Vagina (tissue), 2 donors: ENCODE data around the gene HNMT.

Source experiments
- POLR2A ChIP-seq, 2 donors: fragments of 450-650 bp; IDR thresholded peaks; one replicate each; pipeline ENCODE4 v1.6.1; 2017; ENCODE audit warnings: antibody characterized with exemption in 2 of 2, mild to moderate bottlenecking in 2 of 2, moderate library complexity in 2 of 2
- POLR2AphosphoS5 ChIP-seq, 2 donors: sonication (generic); formaldehyde crosslinking; IDR thresholded peaks; one replicate each; pipeline ENCODE4 v1.9.0; 2017; ENCODE audit warnings: antibody characterized with exemption in 2 of 2, mild to moderate bottlenecking in 2 of 2, low read depth in 1 of 2; ENCODE audit not compliant: insufficient read depth in 1 of 2
- TF ChIP-seq, protein P1 (sequence below), 3 experiments: fragments of 450-650 bp in 2 of 3; fragments of 200-600 bp in 1 of 3; sonication (generic) in 1 of 3; IDR thresholded peaks; one replicate each; pipeline ENCODE4 v1.5.1; 2017 to 2019; ENCODE audit warnings: antibody characterized with exemption in 3 of 3, mild to moderate bottlenecking in 2 of 3, moderate library complexity in 2 of 3

DNA sequence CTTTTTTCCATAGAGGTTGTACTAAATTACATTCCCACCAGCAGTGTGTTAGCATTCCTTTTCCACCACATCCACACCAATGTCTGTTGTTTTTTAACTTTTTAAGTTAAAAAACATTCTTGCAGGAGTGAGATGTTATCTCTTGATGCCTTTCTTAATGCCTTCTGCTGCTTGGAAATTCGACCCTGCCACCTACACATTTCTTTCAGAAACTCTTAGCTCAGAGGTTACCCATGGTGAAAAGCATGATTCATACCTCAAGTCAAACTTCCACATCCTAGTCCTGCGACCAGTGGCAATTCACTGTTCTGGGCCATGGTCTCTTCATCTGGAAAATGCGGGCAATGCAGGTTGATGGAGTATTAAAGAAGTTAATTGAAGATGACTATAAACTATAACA lies 12.7 kb upstream of the HNMT start:
- TF ChIP-seq, protein P1, sequence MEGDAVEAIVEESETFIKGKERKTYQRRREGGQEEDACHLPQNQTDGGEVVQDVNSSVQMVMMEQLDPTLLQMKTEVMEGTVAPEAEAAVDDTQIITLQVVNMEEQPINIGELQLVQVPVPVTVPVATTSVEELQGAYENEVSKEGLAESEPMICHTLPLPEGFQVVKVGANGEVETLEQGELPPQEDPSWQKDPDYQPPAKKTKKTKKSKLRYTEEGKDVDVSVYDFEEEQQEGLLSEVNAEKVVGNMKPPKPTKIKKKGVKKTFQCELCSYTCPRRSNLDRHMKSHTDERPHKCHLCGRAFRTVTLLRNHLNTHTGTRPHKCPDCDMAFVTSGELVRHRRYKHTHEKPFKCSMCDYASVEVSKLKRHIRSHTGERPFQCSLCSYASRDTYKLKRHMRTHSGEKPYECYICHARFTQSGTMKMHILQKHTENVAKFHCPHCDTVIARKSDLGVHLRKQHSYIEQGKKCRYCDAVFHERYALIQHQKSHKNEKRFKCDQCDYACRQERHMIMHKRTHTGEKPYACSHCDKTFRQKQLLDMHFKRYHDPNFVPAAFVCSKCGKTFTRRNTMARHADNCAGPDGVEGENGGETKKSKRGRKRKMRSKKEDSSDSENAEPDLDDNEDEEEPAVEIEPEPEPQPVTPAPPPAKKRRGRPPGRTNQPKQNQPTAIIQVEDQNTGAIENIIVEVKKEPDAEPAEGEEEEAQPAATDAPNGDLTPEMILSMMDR (IDR thresholded peaks at IDR 0.05), result no peak
- TF ChIP-seq POLR2A (IDR thresholded peaks at IDR 0.05) (no peak), POLR2AphosphoS5 (IDR thresholded peaks at IDR 0.05; ENCODE audit: insufficient read depth in 1 of 2, low read depth in 1 of 2) (no peak)
